GM13976 (cell line): ENCODE data around the gene DYDC2.

Experiments used
- DNase-seq: peaks from one replicate; pipeline ENCODE4 v3.0.0; 2012; ENCODE audit warnings: low spot score
- CTCF ChIP-seq: IDR thresholded peaks from 2 replicates; pipeline ENCODE4 v1.5.1; 2012; ENCODE audit warnings: borderline replicate concordance, mild to moderate bottlenecking; ENCODE audit not compliant: insufficient read depth; ENCODE audit errors: extremely low read depth, missing control alignments, control extremely low read depth
- in situ Hi-C: fragments of 300-500 bp; cut with MboI; formaldehyde crosslinking; loops from one replicate; pipeline ENCODE4 v1.12.0; 2022; ENCODE audit warnings: low sequenced_read_pairs, mixed read lengths, inconsistent platforms; ENCODE audit not compliant: unreplicated experiment

Gene DYDC2

GRCh38 chr10:80356563-80356988 lies at the start of gene DYDC2, which contains the start of gene DYDC1:
TSS of gene DYDC2 (plus strand) at chr10:80356781. CDS start at chr10:80362444, 5,663 bp downstream.
TSS of gene DYDC1 (minus strand) at chr10:80356755. CDS start at chr10:80352601, 4,154 bp downstream.
- DNase-seq: peak; percentile 58
- TF ChIP-seq CTCF: no peak
- in situ Hi-C loops: no loop called here

GRCh38 chr10:80313523-80313922 lies 43.1 kb upstream of the DYDC2 start:
- no peak for DNase-seq
- no peak for TF ChIP-seq CTCF
- in situ Hi-C loops: no loop called here

- DNase-seq: no peak
- in situ Hi-C loops: no loop called here
- TF ChIP-seq CTCF: no peak
Measured at GRCh38 chr10:80315391-80315790, 41.2 kb upstream of the DYDC2 start.

GRCh38 chr10:80318742-80319141 lies 37.8 kb upstream of the DYDC2 start:
- no peak for TF ChIP-seq CTCF
- in situ Hi-C loops: no loop called here
- DNase-seq: no peak

GRCh38 chr10:80319318-80319717 lies 37.3 kb upstream of the DYDC2 start:
- DNase-seq: no peak
- in situ Hi-C loops: no loop called here
- TF ChIP-seq CTCF: no peak

- no peak for DNase-seq
- no peak for TF ChIP-seq CTCF
- in situ Hi-C loops: no loop called here
Measured at GRCh38 chr10:80319725-80320290, 36.8 kb upstream of the DYDC2 start.
